Right lobe of liver (tissue), 5 donors: ENCODE measurements around the gene SLF2. TPM values are rescaled to one million over a fixed set of nuclear protein-coding genes. Genes with fewer than 3 reads are reported as not detected.

Experiments
- microRNA counts: library from miRNA; unstranded; fragments of <30 nt; microRNA quantifications from one replicate; lab custom pipeline; 2016
- microRNA-seq, 2 donors: library from miRNA; unstranded; fragments of <30 nt; microRNA quantifications; one replicate each; pipeline ENCODE4, GENCODE V29; 2019 to 2020
- small RNA-seq, 2 experiments: library from RNA; depleted of rRNA; stranded (forward); fragments of <200 nt; gene quantifications; one replicate each; pipeline ENCODE3, GENCODE V24; 2016
- total RNA-seq, 6 experiments: library from RNA; depleted of rRNA in 2 of 6; stranded (reverse); fragments of >200 nt in 2 of 6; fragmentation: NEBNext Ultra II Directional in 3 of 6; extraction: Animal tissue kit (Norgen Biotek cat#: 25700) in 3 of 6; gene quantifications; one replicate each; pipeline versions ENCODE4 v1.1.0 to v1.2.4, GENCODE V29; 2016 to 2023
- donor health status: DM: no; HTN: no; CAD: no.
- donor health status: DM: no; HTN: no; CAD: no.
- donor health status: DM: no; HTN: yes; CAD: no.
- donor health status: DM: no; HTN: yes; CAD: no.

Gene SLF2
- total RNA-seq, 6 experiments from 2014 or later = 7.1 to 14.2 (median 10.0) TPM

MicroRNA genes within 50 kb of the gene (microRNA counts, 767-probe panel; counts per million panel counts)
- 237 counts per million for microRNA hsa-miR-608 (lab: Ali Mortazavi, UCI)

Small RNAs within 50 kb of the gene (microRNA-seq; reads per million reads assigned to microRNA genes)
- 0 reads per million in 2 donors for gene MIR608

Small RNAs within 50 kb of the gene (small RNA-seq; reads per million reads assigned to genes)
- 0 reads per million in 2 experiments for gene MIR608
- 0 reads per million in 2 experiments for gene RF00019

Other genes starting within 250 kb of the SLF2 start
- under 1 TPM in 1 of 6 experiments, not detected in 5; 0.24 TPM for gene PAX2, start 167.4 kb upstream of the SLF2 start, total RNA-seq
- 100 to 1,000 TPM in 1 of 6 experiments, 10 to 100 TPM in 5; 24.7 to 129 (median 38.4) TPM for gene SEMA4G, start 56.5 kb downstream of the SLF2 start, total RNA-seq
- gene MRPL43, start 74.5 kb downstream of the SLF2 start, total RNA-seq = 10 to 100 TPM; 37.0 to 73.5 (median 45.0) TPM
- gene TWNK, start 74.6 kb downstream of the SLF2 start, total RNA-seq = 1 to 10 TPM; 2.9 to 8.4 (median 4.6) TPM
- 10 to 100 TPM in 3 of 6 experiments, 1 to 10 TPM in 3; 5.6 to 17.5 (median 11.0) TPM for gene LZTS2, start 86.8 kb downstream of the SLF2 start, total RNA-seq
- gene PDZD7, start 118.2 kb downstream of the SLF2 start, total RNA-seq = under 1 TPM in 5 of 6 experiments, not detected in 1; 0.15 to 0.50 (median 0.20) TPM
- gene SFXN3, start 118.3 kb downstream of the SLF2 start, total RNA-seq = 10 to 100 TPM in 2 of 6 experiments, 1 to 10 TPM in 4; 4.0 to 17.0 (median 7.6) TPM
- gene KAZALD1, start 149.0 kb downstream of the SLF2 start, total RNA-seq = 1 to 10 TPM in 1 of 6 experiments, under 1 TPM in 5; 0.22 to 1.1 (median 0.57) TPM
- gene TLX1, start 218.3 kb downstream of the SLF2 start, total RNA-seq = under 1 TPM; 0.12 to 0.60 (median 0.27) TPM